GM18526 (cell line): ENCODE data around the gene DUOXA1.

Experiments
- POLR2A ChIP-seq: IDR thresholded peaks from 3 replicates; pipeline ENCODE4 v1.6.1; 2011; ENCODE audit not compliant: insufficient read length; ENCODE audit errors: extremely low read depth

DUOXA1 gene, protein sequence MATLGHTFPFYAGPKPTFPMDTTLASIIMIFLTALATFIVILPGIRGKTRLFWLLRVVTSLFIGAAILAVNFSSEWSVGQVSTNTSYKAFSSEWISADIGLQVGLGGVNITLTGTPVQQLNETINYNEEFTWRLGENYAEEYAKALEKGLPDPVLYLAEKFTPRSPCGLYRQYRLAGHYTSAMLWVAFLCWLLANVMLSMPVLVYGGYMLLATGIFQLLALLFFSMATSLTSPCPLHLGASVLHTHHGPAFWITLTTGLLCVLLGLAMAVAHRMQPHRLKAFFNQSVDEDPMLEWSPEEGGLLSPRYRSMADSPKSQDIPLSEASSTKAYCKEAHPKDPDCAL

DNA sequence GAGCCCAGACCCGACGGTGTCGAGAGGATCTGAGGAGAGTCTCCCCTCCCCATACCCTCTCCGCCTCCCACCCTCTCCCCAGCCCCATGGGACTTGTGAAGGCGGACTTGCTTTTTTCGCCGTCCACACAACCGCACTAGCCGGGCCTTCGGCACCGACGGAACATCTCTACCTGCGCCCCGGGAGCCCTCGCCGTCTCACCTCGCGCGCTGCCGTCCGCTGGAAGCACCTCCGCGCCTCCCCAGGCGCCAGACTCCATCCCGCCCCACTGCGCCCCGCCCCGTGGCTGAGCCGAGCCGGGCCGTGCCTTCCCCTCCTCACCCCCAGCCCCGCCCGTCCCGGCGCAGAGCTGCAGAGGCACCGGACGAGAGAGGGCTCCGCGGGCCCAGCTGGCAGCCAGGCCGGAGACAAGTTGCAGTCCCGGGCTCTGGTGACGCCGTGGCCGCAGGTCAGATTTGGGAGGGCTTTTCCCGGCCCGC, at the start of gene DUOXA1, which contains the start of gene DUOX1:
Gene DUOXA1, minus strand, starts transcription at position 229 of the 479 bp plus-strand sequence. CDS start 6,865 bp downstream, outside the sequence.
Gene DUOX1, plus strand, starts transcription at position 344 of the 479 bp plus-strand sequence. CDS start 1,973 bp downstream, outside the sequence.
- TF ChIP-seq POLR2A: no peak

DNA sequence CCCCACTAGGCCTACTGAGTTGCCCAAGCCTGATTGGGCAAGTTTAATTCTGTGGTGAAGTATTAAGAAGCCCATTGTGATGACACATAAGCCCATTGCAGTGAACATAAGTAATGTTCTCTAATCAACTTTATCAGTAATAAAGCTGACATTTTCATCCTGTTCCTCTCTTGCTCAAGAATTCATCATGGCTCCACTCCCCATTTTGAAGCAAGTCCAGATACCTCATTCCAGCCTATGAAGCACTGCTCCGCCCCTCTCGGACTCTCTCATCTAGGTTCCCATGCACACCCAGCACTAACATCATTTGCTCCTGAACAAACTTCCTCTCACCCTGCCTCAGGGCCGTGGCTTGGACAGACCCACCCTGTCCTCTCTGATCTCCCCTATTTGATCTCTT, 47.6 kb upstream of the DUOXA1 start:
- no peak for TF ChIP-seq POLR2A

DNA sequence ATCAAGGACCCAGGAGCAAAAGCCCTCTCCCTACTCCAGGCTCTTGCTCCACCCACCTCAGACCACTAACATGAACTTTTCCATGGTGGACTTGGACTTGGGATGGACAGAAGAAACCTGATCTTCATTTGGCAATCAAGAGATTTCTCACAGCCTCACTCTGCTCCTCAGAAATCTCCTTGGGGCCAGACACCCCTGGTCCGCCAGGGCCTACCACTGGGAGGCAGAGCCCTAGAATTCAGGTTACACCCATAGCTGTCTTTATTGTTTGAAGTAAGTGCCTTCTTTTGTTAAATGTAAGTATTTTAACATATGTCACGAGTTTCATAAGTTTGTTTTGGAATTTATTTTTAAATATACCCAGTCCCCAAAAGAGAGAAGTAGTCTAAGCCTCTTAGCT, 44.9 kb upstream of the DUOXA1 start:
- no peak for TF ChIP-seq POLR2A

DNA sequence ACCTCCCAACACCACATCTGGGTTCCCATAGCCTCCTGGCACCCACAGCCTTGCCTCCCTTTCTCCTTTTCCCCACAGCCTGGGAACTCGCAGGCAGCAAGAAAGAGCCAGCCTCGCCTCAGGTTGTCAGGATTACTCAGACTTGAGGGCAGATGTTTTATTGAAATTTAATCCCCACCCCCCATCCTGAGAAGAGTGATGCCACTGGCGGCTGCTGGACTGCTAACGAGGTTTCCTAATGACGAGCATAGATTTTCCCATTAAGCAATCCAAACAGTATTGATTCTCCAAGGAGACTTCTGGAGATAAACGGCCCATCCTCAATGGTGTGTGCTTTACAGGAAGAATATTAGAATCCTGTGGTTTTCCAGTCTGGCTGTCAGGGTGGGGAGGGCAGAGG, 44.4 kb upstream of the DUOXA1 start:
- no peak for TF ChIP-seq POLR2A

DNA sequence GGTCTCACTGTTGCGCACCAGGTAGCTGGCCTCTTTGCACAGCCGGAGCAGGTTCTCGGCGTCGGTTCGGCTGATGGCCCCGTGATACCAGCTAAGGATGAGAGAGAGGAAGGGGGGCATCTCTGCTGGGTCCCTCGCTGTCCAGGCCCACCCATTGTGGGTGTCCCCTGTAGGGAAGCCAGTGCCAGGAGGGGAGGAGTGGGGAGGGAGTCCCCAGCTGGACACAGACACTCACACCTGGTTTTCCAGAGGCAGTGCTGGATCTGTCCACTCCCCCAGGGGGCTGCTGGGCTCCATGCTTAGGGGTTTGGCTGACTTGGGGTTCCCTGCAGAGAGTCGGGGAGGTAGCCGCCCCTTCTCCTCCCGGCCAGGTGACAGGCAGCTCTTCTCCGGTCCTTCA, 42.2 kb upstream of the DUOXA1 start:
- no peak for TF ChIP-seq POLR2A

DNA sequence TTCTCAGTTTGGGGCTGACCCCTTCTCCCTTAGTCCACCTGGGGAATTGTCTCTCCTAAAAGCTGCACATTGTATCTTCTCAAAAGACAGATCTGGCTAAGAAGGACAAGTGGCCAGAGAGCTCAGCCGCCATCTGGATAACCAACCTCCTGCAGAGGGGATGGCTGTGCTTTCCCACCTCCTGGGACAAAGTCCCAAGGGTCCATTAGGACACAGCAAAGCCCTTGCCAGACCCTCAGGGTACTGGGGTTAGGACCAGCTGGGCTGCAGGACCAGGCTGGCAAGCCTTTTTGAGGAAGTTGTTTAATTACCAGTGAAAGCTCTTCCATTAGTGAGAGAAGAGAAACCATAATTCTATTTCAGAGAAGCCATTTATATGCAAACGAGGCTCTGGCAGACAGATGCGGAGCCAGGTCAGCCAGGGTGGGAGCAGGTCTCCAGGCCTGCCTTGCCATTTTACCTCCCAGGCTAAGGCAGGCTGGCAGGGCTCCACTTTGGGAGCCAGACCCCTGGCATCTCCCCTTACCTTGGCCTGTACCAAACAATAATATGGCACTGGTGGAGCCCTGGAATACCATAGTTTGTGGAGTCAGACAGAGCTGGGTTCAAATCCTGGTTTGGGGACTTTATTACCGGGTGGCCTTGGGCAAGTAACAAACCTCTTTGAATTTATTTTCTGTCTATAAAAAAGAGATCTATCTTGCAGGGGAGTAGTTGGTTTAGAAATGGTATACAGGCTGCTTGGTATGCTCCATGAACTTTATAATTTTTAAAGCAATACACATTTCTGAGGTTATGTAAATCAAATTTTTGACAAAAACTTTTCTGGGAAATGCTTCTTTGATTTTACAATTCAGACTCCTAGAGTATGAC, 40.2 kb upstream of the DUOXA1 start:
- no peak for TF ChIP-seq POLR2A

DNA sequence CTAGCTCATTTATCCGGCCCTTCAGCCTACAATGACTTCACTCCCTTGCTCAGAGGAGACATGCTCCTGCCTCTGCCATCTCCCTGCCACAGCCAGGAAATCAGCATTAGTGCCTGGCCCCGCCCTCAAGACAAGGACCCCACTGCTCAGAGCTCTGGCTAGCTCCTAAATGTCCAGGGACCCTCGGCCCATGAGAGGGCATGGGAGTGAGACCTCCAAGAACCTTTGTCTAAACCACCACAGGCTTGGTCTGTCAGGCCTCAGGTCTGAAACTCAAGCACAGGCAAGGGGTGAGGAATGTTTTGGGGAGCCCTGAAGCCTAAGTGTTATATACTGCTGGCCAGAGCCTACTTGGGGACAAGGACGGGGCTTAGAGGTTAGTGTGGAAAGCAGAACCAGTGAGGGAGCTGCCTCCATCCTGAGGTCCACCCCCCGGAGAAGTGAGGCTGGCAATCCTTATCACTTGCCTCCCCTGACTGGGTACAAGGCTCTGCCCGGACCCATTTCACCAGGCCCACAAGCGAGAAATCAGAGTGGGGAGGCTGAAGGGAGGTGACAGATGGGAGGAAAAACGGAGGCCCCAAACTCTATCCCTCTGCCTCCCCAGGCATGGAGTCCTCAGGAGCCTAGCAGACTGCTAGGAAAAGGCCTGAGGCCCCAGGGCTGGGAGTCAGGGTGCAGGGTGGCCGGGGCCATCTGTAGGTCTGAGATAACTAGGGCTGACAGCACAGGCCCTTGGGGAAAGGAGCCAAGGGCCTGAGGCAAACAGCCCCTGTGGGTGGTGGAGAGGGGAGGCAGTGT, 39.3 kb upstream of the DUOXA1 start:
- TF ChIP-seq POLR2A: no peak

DNA sequence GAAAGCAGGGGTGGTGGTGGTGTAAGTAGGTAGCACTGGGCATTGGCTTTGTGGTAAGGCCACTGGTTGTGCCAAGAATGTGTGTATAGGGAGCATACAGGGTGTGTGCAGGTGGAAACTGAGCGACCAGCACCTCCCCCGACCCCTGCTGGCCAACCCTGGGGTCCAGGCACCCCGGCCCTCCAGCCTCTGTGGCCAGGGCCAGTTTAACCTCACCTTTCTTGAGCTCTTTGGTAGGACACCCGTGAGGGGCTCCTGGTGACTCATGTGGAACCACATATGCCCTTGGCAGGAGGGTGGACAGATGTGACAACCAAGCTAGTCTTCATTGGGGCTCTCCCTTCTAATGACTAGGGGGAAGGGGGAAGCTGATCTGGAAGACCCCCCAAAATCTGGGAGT, 38.6 kb upstream of the DUOXA1 start:
- TF ChIP-seq POLR2A: no peak

DNA sequence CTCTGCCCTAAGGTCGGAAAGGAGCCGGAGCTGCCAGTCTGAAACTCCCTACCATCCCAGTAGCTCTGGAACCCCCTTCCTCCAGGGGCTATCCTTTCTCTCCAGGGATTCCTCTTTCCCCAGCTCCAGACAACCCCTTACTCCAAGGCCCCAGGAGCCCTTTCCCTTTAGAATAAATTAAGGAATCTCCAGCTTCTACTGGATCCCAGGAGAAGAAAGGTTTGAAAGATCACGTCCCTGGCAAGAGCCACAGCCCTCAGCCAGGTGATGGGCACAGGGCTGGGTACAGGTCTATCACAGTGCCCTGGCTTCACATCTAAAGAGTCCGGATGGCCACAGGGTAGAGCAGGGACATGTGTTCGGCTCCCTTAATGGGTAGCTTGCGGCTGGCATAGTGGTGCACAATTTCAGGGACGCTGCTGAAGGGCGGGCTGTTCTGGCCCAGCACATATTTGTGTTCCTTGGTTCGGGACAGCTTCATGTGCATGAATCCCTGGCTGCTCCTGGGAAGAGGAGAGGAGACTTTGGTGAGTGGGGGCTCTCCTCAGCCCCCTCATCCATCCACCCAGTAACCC, 38.0 kb upstream of the DUOXA1 start:
- TF ChIP-seq POLR2A: no peak

DNA sequence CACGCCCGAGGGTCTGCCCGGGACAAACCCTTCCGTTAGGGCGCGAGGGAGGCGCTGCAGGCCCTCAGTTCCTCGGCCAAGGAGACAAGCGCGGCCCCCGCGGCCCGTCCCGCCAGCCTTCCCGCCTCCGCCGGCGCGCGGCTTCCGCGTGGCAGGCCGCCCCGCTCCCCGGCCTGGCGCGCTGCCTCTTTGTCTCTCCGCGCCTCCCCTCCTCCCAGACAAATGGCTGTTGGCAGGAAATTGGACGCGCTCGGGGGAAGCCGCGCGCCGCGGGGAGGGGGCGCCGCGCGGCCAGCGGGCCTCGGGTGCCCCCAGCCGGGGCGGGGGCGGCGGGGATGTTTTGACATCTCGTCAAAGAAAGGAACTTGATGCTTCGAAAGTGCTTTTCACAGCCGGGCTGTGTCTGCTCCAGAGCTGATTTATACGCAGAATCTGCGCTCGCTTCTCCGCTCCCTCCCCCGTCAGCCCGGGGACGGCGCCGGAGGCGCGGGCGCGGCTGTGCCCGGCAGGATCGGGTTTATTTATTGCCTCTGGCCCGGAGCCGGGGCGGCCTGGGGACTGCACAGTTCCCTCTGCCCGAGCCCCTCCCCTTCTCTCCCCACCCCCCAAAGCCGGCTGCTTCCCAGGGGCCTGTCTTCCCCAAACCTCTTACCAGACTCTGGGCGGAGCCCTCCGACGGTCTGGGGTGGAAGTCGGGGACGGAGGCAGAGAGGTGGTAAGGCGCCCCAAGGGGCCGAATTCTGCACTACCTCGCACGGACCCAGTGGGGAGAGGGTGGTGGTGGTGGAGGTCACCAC, 37.4 kb upstream of the DUOXA1 start:
- TF ChIP-seq POLR2A: peak; percentile 43

DNA sequence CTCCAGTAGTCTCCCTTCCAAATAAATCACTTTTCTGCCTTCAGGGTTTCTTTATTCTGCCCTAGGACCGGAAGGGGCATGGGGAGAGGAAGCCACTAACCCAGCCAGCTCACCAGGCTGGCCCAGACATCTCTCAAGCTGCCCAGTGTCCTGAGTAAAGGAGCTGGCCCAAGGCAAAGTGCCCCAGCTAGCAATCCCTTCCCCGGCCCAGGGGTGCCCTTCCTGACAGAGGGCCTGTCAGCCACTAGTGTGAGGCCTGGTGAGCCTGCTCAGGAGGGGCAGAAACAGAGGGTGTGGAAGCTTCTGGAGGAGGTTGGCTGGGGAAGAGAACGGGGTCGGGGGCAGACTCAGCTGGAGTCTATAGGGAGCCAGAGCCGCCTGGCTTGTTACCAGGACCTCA, 35.9 kb upstream of the DUOXA1 start:
- TF ChIP-seq POLR2A: no peak

DNA sequence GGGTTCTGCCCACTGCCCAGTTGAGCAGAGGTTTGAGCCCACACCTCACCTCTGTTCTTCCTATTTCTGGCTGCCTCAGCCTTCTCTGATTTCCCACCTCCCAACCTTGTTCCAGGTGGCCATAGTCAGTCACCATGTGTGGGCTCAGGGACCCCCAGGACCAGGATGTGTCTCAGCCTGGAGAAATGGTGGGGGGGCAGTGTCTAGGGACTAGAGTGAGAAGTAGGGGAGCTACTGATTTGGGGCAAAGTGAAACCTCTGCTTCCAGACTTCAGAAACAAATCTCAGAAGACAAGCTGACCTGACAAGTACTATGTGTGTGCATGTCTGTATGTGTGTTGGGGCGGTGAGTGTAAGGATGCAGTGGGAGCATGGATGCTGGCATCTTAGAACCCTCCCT, 35.2 kb upstream of the DUOXA1 start:
- TF ChIP-seq POLR2A: no peak

DNA sequence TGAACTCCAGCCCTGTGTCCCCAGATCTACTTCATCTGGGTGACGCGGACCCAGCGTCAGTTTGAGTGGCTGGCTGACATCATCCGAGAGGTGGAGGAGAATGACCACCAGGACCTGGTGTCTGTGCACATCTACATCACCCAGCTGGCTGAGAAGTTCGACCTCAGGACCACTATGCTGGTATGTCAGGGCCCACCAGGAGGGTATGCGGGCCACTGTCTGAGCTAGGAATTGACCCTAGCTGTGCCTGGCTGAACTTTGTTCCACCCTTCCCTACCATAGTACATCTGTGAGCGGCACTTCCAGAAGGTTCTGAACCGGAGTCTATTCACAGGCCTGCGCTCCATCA, 33.8 kb upstream of the DUOXA1 start:
- TF ChIP-seq POLR2A: no peak

DNA sequence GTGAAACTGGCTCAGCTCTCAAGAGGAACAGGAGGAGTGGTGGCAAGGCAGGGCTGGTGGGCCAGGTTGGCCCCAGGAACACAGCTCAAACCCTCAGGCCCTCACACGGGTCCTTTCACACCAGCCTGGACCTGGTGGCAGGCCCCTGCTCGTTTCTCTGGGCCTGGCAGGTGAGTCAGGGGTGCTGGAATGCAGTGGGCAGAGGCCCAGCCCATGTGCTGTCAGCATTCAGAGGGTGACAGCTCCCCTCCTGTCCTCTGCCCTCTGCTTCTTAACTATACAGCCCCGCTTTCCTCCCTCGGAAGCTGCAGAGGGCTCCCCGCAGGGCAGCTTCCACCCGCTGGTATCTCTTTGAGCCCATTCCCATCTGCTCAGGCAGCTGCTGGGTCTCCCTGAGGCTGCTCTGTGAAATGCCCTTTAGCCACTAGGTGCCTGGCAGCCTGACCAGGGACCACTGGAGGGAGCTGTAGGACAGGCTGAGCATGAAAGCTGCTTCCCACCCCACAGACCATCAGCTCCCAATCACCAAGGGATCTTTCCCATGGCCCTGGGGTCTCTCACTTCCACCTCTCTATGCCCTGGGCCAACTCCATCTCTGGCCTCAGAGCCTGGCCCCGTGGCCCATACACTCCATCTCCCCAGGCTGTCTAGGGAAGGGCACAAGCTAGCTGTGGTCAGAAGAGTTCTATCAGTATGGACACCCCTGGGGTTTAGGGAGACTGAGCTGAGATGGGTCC, 33.3 kb upstream of the DUOXA1 start:
- no peak for TF ChIP-seq POLR2A

DNA sequence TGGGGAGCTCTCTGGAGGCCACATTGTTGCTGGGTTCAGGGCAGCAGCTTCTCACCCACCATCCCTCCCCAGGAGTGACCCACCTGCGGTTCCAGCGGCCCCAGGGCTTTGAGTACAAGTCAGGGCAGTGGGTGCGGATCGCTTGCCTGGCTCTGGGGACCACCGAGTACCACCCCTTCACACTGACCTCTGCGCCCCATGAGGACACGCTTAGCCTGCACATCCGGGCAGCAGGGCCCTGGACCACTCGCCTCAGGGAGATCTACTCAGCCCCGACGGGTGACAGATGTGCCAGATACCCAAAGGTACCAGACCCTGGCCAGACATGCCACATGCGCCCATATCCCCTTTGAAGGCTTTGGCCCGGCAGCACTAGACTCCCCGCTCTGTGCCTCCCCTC, 32.0 kb upstream of the DUOXA1 start:
- TF ChIP-seq POLR2A: no peak
